HFF-Myc (cell line): ENCODE results near the gene PRKN.
"Not testable (repeated sequence)": the region's sequence is repeated elsewhere in the genome, so short reads cannot be mapped to it uniquely, and the experiment has no call there.

Source experiments
- DNase-seq: peaks from one replicate; pipeline ENCODE4 v3.0.0-alpha.2; 2011; ENCODE audit warnings: low read depth; ENCODE audit errors: extremely low read depth
- H3K4me3 ChIP-seq: replicated peaks from 2 replicates; pipeline ENCODE4 v1.5.1; 2011; ENCODE audit warnings: low read depth, mild to moderate bottlenecking, control low read depth, low read length
- CTCF ChIP-seq: IDR thresholded peaks from 2 replicates; pipeline ENCODE4 v1.5.1; 2012; ENCODE audit warnings: mild to moderate bottlenecking, low read depth, low read length, control low read depth; ENCODE audit errors: missing control alignments

Gene PRKN

GRCh38 chr6:161901740-161902426 lies 825.7 kb downstream of the PRKN start:
- no peak overlapping the region for H3K4me3 ChIP-seq
- TF ChIP-seq CTCF = no peak
- DNase-seq = no peak

GRCh38 chr6:161894436-161894835 lies 833.1 kb downstream of the PRKN start:
- DNase-seq = no peak
- TF ChIP-seq CTCF = no peak
- H3K4me3 ChIP-seq = no peak overlapping the region

- TF ChIP-seq CTCF = no peak
- no peak overlapping the region for H3K4me3 ChIP-seq
- DNase-seq = no peak
Observed at GRCh38 chr6:161891542-161891941, 836.0 kb downstream of the PRKN start.

GRCh38 chr6:161890832-161891297 lies 836.7 kb downstream of the PRKN start:
- no peak for DNase-seq
- H3K4me3 ChIP-seq = no peak overlapping the region
- TF ChIP-seq CTCF = no peak

- no peak for TF ChIP-seq CTCF
- H3K4me3 ChIP-seq = no peak overlapping the region
- no peak for DNase-seq
Observed at GRCh38 chr6:161890133-161890831, 837.3 kb downstream of the PRKN start.

GRCh38 chr6:161889324-161889723 lies 838.2 kb downstream of the PRKN start:
- H3K4me3 ChIP-seq = no peak overlapping the region
- no peak for DNase-seq
- TF ChIP-seq CTCF = no peak

- not testable (repeated sequence) for H3K4me3 ChIP-seq, DNase-seq
Observed at GRCh38 chr6:161886545-161886944, 841.0 kb downstream of the PRKN start.
